GM19099 (cell line): ENCODE measurements around the gene CAPN6.

Experiments used
- POLR2A ChIP-seq: IDR thresholded peaks from 3 replicates; pipeline ENCODE4 v1.6.1; 2011; ENCODE audit warnings: low read depth; ENCODE audit not compliant: insufficient read length; ENCODE audit errors: extremely low read depth

CAPN6 gene

DNA sequence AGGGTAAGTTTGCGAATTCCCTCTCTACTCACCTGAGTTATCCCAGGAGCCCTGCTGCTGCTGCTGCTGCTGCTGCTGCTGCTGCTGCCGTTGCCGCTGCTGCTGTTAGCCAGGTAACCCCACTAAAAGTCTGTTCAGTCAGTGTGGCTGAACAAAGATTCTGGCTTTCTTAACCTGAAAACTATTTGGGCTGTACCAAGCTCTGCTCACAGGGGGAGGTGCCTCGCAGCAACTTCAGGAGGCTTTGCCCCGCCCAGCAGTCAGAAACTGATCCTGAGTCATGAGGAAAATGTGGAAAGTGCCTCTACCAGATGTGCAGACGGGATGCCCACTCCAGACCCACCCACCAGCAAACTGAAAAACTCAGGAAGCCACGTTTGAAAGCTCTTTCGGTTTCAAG, at the start of gene CAPN6:
TSS of gene CAPN6 (minus strand) at position 145 of the 400 bp plus-strand sequence. CDS start 6,547 bp downstream, outside the sequence.
- no peak for TF ChIP-seq POLR2A

- no peak for TF ChIP-seq POLR2A
Observed at GRCh38 chrX:111319451-111319850, 49.2 kb upstream of the CAPN6 start.

DNA sequence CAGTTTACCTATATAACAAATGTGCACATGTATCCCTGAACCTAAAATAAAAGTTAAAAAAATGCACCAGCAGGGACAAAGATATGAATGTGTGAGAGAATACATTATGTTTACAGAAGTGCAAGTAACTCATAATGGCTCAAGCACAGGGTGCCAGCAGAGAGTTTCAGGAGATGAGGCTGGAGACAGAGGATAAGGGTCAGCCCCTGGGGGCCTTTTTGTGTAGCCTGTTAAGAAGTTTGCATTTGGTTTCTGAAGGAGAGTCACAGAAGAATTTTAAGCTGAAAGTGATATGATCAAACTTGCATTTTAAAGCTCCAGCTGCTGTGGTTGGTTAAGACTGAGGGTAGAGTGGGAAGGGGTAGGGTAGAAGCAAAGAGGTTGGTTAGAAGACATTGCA, 48.6 kb upstream of the CAPN6 start:
- no peak for TF ChIP-seq POLR2A

DNA sequence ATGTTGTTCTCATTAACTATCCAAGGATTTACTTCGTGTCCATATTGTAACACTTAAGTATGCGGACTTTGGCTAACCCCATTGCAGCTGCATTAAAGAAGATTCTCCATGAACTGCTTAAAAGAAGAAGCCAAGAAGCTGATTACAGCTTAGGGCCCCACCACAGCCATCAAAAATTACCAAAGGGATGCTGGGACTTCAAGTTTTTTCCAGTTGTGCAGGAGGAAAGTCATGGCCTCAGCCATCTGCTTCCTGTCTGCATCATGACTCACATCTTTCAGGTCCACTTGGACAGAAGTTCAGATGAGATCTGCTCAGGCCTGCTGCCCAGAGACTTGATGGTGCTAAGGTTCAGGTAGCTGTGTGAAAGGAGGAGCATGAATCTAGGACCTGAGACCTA, 38.8 kb upstream of the CAPN6 start:
- TF ChIP-seq POLR2A = no peak

DNA sequence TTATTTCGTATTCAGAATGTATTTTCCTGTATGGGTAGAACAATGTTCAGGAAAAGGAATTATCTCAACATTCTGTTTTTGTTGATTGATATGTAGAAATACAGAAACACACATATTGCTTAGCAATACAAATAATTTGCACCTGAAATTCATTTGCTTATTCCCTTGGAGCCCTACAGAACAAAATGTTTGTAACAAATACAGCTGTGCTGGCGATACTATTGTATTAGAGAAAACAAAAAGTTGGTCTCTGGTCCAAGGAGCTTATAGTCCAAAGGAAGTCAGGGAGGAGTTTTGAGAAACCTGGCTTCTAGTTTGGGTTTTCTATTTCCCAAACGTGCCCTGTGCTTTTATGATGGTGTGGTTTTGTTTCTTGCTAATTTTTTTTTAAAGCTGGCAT, 37.8 kb upstream of the CAPN6 start:
- no peak for TF ChIP-seq POLR2A

DNA sequence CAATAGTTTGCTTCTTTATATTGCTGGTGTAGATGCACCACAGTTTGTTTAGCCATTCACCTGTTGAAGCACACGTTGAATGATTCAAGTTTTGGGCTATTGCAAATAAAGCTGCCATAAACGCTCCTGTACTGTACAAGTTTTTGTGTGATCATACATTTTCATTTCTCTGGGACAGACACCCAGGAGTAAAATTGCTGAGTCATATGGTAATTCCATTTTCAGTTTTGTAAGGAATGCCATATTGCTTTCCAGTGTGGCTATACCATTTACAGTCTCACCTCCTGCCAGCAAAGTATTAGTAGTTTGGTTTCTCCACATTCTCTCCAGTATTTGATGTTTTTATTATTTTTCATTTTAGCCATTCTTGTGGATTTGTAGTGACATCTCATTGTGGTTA, 32.0 kb upstream of the CAPN6 start:
- TF ChIP-seq POLR2A = no peak

- no peak for TF ChIP-seq POLR2A
Observed at GRCh38 chrX:111288841-111289240, 18.6 kb upstream of the CAPN6 start.

DNA sequence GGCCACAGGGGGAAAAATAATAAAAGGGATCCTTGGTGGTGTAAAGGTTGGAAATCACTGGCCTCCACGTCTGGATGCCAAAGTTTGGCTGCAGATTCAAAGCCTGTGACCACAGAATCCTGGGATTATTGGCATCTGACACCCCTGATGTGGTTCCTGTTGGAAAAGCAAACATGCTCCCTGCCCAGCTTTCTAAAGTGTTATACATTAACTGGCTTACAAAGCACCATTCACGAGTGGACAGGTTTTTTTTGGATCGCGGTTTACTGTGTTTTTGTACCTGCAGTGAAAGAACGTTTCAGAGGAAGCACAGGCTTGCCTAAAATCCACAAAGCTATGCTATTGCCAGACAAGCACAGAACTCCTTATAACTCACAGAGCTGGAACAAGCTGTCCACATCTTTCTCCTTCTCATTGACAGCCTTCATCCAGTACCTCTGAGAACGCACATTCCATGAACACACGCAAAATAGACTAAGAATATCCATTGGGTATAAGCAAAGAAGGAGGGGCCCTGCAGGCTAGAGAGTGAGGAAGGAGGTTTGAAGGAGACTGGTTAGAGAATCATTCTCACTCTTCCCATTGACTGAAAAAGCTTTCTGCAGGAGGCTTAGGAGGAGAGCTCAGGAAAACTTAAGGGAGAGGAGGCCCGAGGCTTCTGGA, 14.5 kb upstream of the CAPN6 start:
- no peak for TF ChIP-seq POLR2A

DNA sequence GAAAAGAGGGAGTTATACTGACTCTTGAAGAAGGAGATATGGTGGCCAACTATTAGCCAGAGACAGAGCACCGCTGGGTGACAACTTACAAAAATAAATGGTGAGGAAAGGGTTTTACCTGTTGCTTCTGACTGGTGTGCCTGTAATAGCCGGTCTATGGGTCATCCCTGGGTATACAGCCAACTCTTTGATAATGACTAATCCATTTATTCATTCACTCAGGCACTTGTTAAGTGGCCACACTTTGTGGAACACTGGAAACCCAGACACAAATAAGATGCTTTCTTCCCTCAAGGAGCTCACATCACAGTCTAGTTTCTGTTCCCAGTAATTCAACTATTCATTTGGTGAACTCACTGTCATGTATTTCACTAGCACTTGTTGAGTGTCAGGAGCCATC, 13.2 kb upstream of the CAPN6 start:
- TF ChIP-seq POLR2A = no peak

GRCh38 chrX:111282991-111283390, 12.7 kb upstream of the CAPN6 start:
- TF ChIP-seq POLR2A = no peak

DNA sequence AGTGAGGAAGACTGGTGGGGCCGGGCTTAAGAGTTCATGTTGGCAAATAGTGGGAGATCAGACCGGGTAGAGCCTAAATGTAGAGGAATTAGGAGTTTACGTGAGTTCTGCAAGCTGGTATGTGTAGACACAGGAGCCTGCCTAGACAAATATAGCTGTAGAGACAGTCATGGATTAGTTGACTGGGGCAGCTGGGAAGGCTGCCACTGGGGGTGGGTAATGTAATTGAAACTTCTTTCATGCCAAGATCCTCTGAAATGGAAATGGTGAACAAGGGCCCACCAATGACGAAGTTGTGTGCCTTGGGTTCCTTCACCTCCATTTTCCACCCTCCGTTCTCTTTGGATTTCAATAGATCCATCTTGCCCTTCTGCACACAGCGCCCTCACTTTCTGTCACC, 11.9 kb upstream of the CAPN6 start:
- no peak for TF ChIP-seq POLR2A

DNA sequence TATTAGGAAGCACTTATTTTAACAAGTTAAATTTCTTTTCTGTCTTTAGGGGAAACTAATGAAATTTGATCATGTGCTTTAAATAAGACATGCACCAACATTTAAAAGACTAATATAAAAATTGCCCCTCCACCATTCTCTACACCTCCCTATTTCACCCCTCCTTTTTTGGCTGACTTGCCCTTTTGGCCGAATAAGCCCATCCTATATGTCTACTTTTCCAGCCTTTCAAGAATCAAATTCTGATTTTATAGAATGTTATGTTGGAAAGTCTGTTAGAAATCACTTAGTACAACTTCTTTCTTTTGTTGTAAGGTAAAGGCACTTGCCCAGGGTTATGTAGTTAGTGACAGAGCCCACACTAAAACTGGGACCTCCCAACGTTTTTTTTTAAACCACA, 1.8 kb downstream of the CAPN6 start:
- no peak for TF ChIP-seq POLR2A

- TF ChIP-seq POLR2A = no peak
Observed at GRCh38 chrX:111265486-111265885, 4.8 kb downstream of the CAPN6 start.

GRCh38 chrX:111264385-111264784, 5.9 kb downstream of the CAPN6 start:
- no peak for TF ChIP-seq POLR2A

- TF ChIP-seq POLR2A = no peak
Observed at GRCh38 chrX:111262086-111262485, 8.2 kb downstream of the CAPN6 start.

DNA sequence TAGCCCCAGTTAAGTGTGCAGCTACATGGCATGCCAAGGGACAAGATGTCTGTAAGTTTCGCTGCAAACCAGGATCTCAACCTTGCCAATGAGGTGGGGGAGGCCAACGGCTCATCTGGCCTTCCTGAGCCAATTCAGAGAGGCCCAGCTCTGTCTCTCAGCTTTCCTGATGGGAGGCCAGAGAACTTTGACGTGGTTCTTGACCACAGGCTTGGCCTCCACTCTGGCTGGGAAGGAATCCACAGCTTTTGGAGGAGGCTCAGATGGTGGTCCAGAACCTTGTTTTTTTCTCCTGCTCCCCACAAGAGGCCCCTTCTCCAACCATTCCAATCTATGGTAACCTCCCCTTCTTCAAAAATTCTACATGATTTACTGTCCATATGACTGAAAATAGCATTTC, 9.8 kb downstream of the CAPN6 start:
- TF ChIP-seq POLR2A = no peak

DNA sequence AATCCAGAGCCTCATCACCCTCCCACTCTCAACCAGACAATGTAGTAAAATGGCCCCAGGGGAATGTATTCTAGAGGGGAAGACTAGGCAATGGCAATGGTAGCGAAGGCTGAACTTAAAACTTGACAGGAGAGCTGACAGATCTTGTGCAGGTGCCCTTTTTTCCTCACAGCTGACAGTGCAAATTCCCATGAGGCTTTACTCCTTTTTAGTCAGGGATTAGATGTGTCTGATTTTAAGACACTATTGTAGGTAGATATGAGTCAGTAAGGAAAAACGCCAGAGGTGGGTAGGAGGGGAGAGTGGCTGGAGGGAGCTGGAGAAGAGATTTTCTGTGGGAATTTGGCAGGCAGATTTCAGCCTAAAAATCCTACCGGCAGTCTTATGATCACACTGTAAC, 10.7 kb downstream of the CAPN6 start:
- TF ChIP-seq POLR2A = no peak
